H1 (cell line): ENCODE data around the gene FNDC1. TPM values are rescaled to one million over a fixed set of nuclear protein-coding genes. Genes with fewer than 3 reads are reported as not detected.

ENCODE experiments used
- BACH1 ChIP-seq: IDR thresholded peaks from 2 replicates; pipeline ENCODE4 v1.6.1; 2012; ENCODE audit warnings: low read length, improper control_type of control experiment
- CEBPB ChIP-seq: IDR thresholded peaks from 2 replicates; pipeline ENCODE4 v1.6.1; 2012; ENCODE audit warnings: low read depth, low read length
- CHD7 ChIP-seq: fragments of 300-600 bp; sonication (generic); IDR thresholded peaks from 2 replicates; pipeline ENCODE4 v1.7.1; 2012; ENCODE audit warnings: low read length, moderate library complexity, mild to moderate bottlenecking, inconsistent platforms; ENCODE audit not compliant: insufficient replicate concordance
- EGR1 ChIP-seq: IDR thresholded peaks from 2 replicates; pipeline ENCODE4 v1.6.1; 2011; ENCODE audit warnings: low read depth, low read length, borderline replicate concordance
- KDM4A ChIP-seq: IDR thresholded peaks from one replicate; pipeline ENCODE4 v1.7.1; 2012; ENCODE audit warnings: low read depth, mild to moderate bottlenecking, moderate library complexity, low read length, inconsistent platforms; ENCODE audit not compliant: severe bottlenecking
- POLR2AphosphoS5 ChIP-seq: IDR thresholded peaks from 2 replicates; pipeline ENCODE4 v1.6.1; 2011; ENCODE audit warnings: low read depth, low read length
- POU5F1 ChIP-seq: IDR thresholded peaks from 2 replicates; pipeline ENCODE4 v1.6.1; 2011; ENCODE audit warnings: low read depth, mild to moderate bottlenecking, low read length, moderate library complexity
- SAP30 ChIP-seq: fragments of 300-600 bp; sonication (generic); IDR thresholded peaks from 2 replicates; pipeline ENCODE4 v1.7.1; 2012; ENCODE audit warnings: low read length, moderate library complexity, mild to moderate bottlenecking, inconsistent platforms; ENCODE audit not compliant: insufficient read depth, insufficient replicate concordance
- SIN3A ChIP-seq, 2 experiments: IDR thresholded peaks in 1 of 2; conservative IDR thresholded peaks in 1 of 2; 2 replicates each; pipeline ENCODE4 v1.6.1; 2011 to 2012; ENCODE audit warnings: low read length in 2 of 2, improper control_type of control experiment in 1 of 2, low read depth in 1 of 2, mild to moderate bottlenecking in 1 of 2
- SIRT6 ChIP-seq: IDR thresholded peaks from one replicate; pipeline ENCODE4 v1.7.1; 2012; ENCODE audit warnings: low read length, inconsistent platforms
- SIX5 ChIP-seq: IDR thresholded peaks from 2 replicates; pipeline ENCODE4 v1.6.1; 2011; ENCODE audit warnings: mild to moderate bottlenecking, low read depth, low read length
- polyA plus RNA-seq, 7 experiments: library from polyadenylated mRNA; depleted of rRNA in 3 of 7; stranded (reverse) in 5 of 7; unstranded in 2 of 7; fragments of >200 nt in 5 of 7; fragments of 200-250 nt in 2 of 7; gene quantifications; 1 replicate in 5 of 7; 2 replicates in 1 of 7; 4 replicates in 1 of 7; pipeline versions ENCODE4 v1.2.1 to v1.2.3, GENCODE V29; 2011 to 2013; ENCODE audit warnings: missing spikeins in 2 of 7, mixed read lengths in 2 of 7
- total RNA-seq: library from RNA; stranded (reverse); fragmentation: NEBNext Ultra II Directional; extraction: Animal tissue kit (Norgen Biotek cat#: 25700); gene quantifications from 2 replicates; pipeline ENCODE4 v1.2.1, GENCODE V29; 2021

FNDC1 gene
- total and polyA plus RNA-seq, 2 of the 8 experiments (the other 6 are each of a cell fraction or from before 2014, with no cell fraction given): 0.06 to 0.30 TPM

DNA sequence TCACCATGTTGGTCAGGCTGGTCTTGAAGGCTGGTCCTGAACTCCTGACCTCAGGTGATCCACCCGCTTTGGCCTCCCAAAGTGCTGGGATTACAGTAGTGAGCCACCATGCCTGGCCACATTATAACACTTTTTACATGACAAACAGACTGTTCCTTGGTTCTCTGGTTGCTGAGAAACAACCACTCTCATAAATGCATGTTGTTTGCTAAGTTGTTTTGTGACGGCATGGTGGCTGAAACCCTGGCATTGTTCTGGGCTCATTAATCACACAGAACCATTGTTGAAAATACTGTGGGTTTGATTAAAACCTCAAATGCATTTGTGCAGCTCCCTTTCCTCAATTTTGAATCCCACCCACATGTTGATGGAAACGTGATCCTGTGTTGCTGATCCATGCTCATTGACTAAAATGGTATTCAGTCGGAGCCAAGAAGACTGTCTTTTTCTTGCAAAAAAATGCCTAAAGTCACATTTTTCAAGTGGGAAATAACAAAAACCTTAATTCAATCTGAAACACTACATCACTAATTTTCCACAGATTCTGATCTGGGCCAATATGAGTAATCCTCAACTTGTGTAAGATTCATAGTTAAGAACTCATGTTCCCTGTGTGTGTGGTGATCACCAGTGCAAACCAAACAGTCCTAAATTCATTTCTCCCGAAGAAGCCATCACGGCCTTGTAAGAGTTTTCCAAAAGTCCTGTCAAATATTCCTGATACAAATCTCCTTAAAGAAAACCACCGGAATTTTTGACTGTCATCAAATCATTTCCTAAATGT lies 132.8 kb downstream of the FNDC1 start (continued):
- TF ChIP-seq SIN3A (conservative IDR thresholded peaks at IDR 0.05 in 1 of 2, IDR thresholded peaks at IDR 0.05 in 1 of 2; ENCODE audit: low read depth in 1 of 2, low read length in 2 of 2): no peak
- no peak for TF ChIP-seq CEBPB
- no peak for TF ChIP-seq CHD7
- no peak for TF ChIP-seq POU5F1
- TF ChIP-seq SAP30: no peak
- TF ChIP-seq KDM4A: no peak
- no peak for TF ChIP-seq SIRT6
- TF ChIP-seq BACH1: no peak
- TF ChIP-seq EGR1: no peak
- TF ChIP-seq POLR2AphosphoS5: no peak
- no peak for TF ChIP-seq SIX5
- TF ChIP-seq, all 59 proteins: peak for 0
